Measurements from ENCODE around the gene CXCL17.

- no peak for TF ChIP-seq POLR2AphosphoS5 (IDR thresholded peaks at IDR 0.05; ENCODE audit: low read depth, low read length)
- TF ChIP-seq POLR2A (IDR thresholded peaks at IDR 0.05; ENCODE audit: low read depth, low read length) = no peak
- TF ChIP-seq PAX5 (IDR thresholded peaks at IDR 0.05; ENCODE audit: insufficient read depth, low read length, severe bottlenecking) = no peak
- TF ChIP-seq TAF1 (IDR thresholded peaks at IDR 0.05; ENCODE audit: low read depth, low read length) = no peak
Measured at GRCh38 chr19:42455086-42455485, 12.3 kb upstream of the CXCL17 start.

All from GM12891 (cell line).